OCI-LY3 (cell line): ENCODE measurements around the gene WLS.

Experiments
- EZH2phosphoT487 ChIP-seq: fragments of 200-600 bp; shearing (Covaris generic); IDR thresholded peaks from 2 replicates; pipeline ENCODE4 v1.6.1; 2018; ENCODE audit warnings: antibody characterized with exemption, mixed run types, low read depth
- TF ChIP-seq, protein P1 (sequence below): fragments of 200-600, 300-600 bp; sonication (generic); IDR thresholded peaks from 2 replicates; pipeline ENCODE4 v1.5.1; 2014; ENCODE audit warnings: antibody characterized with exemption, low read length, low read depth

DNA sequence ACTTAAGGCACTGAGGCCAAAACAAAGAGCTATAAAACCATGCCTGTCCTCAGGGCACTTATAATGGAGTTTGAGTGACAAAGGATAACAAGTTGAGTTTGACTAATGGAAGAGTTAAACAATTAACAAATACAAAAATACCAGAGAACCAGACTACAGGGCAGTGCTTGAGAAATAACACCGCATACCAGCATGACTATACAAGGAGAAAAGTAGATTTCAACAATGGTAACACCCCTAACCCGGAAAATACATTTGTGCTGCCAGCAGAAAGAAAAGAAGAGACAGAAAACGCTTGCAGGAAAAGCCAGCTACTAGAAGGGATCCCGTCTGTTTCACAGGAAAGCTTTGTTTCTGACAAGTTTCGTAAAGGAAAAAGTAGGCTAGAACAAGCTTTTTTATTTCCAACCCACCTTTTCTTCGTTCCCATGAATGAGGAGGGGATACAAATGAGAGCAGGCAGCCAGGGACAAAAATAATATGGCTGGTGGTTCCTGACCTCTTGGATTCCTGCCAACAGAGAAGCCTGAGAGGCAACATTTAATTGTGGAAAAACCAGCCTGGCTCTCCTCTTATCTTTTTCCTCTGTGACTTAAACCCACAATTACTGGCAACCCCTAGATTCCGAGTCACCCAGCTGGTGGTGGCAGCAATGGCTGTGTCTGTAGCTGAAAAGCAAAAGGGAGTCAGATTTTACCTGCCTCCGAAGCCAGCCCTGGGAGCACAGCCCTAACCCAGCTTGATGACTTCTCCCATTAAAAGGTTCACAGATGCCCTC is 56.5 kb downstream of the WLS start:
- TF ChIP-seq EZH2phosphoT487, result no peak
- TF ChIP-seq, protein P1, sequence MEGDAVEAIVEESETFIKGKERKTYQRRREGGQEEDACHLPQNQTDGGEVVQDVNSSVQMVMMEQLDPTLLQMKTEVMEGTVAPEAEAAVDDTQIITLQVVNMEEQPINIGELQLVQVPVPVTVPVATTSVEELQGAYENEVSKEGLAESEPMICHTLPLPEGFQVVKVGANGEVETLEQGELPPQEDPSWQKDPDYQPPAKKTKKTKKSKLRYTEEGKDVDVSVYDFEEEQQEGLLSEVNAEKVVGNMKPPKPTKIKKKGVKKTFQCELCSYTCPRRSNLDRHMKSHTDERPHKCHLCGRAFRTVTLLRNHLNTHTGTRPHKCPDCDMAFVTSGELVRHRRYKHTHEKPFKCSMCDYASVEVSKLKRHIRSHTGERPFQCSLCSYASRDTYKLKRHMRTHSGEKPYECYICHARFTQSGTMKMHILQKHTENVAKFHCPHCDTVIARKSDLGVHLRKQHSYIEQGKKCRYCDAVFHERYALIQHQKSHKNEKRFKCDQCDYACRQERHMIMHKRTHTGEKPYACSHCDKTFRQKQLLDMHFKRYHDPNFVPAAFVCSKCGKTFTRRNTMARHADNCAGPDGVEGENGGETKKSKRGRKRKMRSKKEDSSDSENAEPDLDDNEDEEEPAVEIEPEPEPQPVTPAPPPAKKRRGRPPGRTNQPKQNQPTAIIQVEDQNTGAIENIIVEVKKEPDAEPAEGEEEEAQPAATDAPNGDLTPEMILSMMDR, result no peak
